NCI-H774 (cell line): ENCODE results near the gene CAMTA1.

Experiments
- DNase-seq: peaks from one replicate; lab custom pipeline; 2025; lab: John Stamatoyannopoulos, UW

CAMTA1 gene

GRCh38 chr1:7435276-7436055, 650.2 kb downstream of the CAMTA1 start:
- no peak for DNase-seq

- DNase-seq, result no peak
Observed at GRCh38 chr1:7436056-7437005, 651.1 kb downstream of the CAMTA1 start.

- DNase-seq, result no peak
Observed at GRCh38 chr1:7437036-7437435, 651.8 kb downstream of the CAMTA1 start.

GRCh38 chr1:7437608-7438395, 652.5 kb downstream of the CAMTA1 start:
- DNase-seq, result no peak

GRCh38 chr1:7438396-7438785, 653.1 kb downstream of the CAMTA1 start:
- no peak for DNase-seq

GRCh38 chr1:7438921-7439655, 653.8 kb downstream of the CAMTA1 start:
- no peak for DNase-seq

- DNase-seq, result no peak
Observed at GRCh38 chr1:7440154-7440553, 654.9 kb downstream of the CAMTA1 start.

GRCh38 chr1:7441143-7441841, 656.0 kb downstream of the CAMTA1 start:
- DNase-seq, result no peak

GRCh38 chr1:7442036-7442435, 656.8 kb downstream of the CAMTA1 start:
- DNase-seq, result no peak

- DNase-seq, result no peak
Observed at GRCh38 chr1:7442918-7443317, 657.7 kb downstream of the CAMTA1 start.

GRCh38 chr1:7444363-7444762, 659.1 kb downstream of the CAMTA1 start:
- no peak for DNase-seq

GRCh38 chr1:7447093-7447492, 661.8 kb downstream of the CAMTA1 start:
- DNase-seq, result no peak

- DNase-seq, result no peak
Observed at GRCh38 chr1:7447736-7448135, 662.5 kb downstream of the CAMTA1 start.

- no peak for DNase-seq
Observed at GRCh38 chr1:7448986-7449385, 663.7 kb downstream of the CAMTA1 start.

- DNase-seq, result no peak
Observed at GRCh38 chr1:7449750-7450149, 664.5 kb downstream of the CAMTA1 start.

GRCh38 chr1:7450838-7451237, 665.6 kb downstream of the CAMTA1 start:
- DNase-seq, result no peak

- no peak for DNase-seq
Observed at GRCh38 chr1:7453038-7453437, 667.8 kb downstream of the CAMTA1 start.

- DNase-seq, result no peak
Observed at GRCh38 chr1:7454052-7454815, 669.0 kb downstream of the CAMTA1 start.

GRCh38 chr1:7454895-7455784, 669.9 kb downstream of the CAMTA1 start:
- DNase-seq, result no peak
